CD4-positive, alpha-beta T cell treated with Interleukin-17A for 4 hours (primary cell): ENCODE data around the gene SPATA13.

Experiments used
- DNase-seq: peaks from one replicate; pipeline ENCODE4 v3.0.0-alpha.2; 2020; ENCODE audit warnings: mixed read lengths

The SPATA13 gene

DNA sequence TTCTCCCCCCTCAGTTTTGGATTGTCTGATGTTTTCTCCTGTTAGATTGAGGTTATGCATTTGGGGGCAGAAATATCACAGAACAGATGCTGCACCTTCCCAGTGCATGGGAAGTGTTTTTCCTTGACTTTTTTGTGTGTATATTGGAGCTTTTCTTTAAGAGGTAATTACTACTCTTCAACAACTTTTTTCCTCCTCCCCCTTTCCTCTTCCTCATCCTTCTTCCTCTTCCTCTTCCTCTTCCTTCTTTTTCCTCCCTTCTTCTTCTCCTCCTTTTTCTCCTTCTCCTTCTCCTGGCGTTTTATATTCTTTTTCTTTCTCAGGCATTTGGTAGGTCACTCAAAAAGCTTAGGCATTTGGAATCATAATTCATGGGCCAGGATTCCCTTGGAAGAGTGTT is 18.1 kb upstream of the SPATA13 start:
- no peak for DNase-seq

DNA sequence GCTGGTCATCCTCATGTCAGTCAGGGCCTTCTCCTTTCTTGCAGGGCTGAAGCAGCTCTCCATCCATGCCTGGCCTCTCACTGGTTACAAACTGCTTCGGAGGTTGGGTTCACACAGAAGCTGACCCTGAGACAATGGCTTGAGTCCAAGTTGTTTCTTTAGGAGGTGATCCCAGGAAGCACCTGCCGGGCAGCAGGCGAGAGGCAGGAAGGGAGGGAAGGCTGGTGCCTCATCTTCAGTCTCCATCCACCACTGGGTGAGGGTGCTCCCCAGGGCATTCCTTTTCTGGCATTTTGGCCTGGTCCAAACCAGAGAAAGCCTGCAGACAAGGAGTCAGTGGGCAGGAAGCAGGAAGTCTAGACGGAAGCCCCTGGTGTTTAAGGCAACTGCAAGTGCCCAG is 17.6 kb upstream of the SPATA13 start:
- no peak for DNase-seq

DNA sequence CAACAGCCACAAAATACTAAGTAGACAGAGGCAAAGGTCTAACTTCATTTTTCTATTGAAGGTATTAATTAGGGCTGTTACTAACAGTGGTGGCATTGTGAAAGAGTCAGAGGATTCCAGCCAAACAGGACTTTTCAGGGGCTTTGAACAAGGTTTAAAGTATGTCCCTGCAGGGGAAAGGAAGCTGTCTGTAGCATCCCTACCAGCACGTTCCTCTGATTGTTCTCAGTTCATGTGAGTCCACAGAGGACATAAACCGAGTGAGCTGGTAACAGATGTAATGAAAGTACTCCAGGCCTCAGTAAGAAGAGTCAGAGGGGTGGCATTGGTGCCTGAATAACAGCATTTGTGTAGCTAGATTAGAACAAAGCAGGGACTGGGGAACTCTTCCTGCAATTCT is 15.3 kb upstream of the SPATA13 start:
- DNase-seq: no peak

DNA sequence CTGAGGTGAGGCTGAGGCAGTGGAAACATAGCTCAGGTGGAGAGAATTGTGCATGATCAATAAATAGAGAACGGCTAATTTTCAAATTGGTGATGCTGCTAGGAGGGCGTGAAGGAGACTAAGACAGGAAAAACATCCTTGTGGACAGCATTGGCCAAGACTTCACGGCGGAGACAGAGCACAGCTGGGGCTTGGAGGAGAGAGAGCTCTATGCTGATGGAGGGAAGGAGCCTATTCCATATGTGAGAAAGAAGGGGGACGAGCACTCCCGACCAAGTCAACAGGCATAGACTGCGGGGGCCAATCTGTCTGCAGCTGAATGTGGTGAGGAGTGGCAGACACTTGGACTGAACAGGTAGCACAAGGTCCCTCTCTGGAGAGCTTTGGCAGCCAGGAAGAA is 14.8 kb upstream of the SPATA13 start:
- no peak for DNase-seq

DNA sequence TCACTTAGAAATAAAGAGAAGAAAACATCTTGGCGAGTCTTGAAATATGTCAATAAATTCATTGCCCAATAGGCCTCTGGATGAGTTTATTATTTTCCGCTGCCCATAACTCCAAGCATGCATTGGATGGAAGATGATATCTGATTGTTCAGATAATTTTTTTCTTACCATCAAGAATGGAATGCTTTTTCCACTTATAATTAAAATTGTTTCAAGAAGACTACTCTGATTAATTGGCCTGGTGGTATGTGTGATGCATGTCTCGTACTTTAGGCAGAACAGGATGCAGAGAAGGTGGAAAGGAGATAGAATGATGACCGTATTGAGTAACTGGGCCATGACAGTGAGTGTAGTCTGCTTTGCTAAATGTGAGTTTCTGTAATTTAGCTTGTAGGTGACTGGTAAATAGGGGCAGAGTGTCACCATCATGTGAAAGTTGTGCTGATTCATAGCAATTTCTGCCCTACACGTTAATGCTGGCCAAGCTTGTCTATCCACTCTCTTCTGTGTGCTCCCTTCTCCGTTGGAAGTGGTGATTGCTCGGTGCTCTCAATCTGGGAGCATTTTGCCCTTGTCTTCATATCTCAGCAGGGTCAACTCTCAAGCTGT is 13.5 kb upstream of the SPATA13 start:
- DNase-seq: no peak

DNA sequence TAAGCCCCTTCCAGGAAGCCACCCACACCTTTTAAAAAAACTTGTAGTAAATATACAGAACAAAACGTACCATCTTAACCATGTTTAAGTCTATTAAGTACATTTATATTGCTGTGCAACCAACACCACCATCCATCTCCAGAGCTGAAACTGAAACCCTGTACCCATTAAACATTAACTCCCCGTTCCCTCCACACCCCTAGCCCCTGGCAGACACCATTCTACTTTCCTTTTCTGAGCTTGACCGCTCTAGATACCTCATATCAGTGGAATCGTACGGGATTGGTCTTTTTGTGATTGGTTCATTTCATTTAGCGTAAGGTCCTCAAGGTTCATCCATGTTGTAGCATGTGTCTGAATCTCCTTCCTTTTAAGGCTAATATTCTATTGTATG is 13.0 kb upstream of the SPATA13 start:
- no peak for DNase-seq

DNA sequence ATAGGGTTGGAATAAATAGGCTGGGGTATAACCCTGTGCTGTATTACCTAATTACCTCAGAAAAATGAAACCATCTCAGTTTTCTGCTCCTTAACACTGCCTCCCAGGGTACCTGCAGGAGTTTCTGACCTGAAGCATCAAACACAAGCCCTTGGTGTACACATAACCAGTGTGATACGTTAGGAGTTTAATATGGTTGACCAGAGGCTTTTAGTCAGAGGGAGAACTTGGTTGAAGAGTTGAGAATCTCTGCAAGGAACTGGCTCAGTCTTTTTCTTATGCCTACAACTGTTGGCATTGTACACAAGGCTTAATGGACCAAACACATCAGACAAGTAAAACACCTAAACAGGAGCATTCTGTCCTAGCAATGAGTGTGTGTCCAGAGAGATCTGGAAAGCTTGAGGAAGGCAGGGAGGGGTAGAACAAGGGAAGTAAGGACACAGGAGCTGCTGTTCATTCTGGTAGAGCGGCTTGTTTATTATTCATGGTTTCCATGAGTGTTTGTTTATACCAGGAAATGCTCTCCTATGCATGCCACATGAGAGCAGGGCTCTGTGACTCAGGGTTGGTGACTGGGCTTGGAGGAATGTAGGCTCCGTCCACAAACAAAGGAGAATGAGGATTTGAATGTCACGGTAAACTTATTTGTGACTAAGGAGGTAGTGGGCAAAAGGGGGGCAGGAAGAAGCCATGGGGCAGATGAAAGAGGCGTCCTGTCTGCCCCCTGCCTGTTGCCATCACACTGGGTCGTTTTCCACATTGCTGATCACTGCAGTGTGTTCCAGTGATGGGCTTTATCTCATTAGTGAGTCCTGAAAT is 11.9 kb upstream of the SPATA13 start:
- no peak for DNase-seq

DNA sequence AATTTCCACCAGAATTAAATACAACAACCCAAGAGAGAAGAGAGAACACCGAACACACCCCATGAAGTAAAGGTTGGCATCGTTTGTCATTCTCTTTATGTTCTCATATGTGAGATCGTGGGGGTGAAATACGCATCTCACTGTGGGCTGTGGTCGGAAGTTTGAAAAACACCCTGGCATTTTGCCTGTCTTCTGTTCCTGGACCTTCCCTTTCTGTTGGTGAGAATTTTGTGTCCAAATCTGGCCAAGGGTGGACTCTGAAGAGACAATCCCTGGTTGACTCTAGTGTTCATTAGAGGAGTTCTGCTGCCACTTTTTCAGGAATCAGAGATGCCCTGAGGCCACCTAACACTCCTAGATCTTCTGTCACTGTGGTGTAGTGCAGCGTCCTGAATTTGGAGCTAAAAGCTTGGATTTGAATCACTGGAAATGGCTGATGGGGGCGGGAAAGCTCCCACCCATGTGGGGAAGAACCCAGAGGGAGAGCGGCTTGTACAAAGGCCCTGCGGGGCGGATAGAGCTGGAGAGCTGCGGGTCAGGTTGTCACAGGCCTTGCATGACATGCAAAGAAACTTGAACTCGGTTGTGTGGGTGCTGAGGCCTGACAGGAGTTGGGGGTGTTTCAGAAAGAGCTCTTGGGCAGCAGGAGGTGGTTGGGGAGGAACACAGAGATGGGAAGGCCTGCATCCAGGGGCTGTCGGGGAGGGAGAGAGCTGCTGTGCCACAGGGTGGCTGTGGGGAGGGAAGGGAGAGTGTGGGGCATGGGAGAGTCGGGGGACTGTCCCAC is 11.1 kb upstream of the SPATA13 start:
- DNase-seq: no peak

DNA sequence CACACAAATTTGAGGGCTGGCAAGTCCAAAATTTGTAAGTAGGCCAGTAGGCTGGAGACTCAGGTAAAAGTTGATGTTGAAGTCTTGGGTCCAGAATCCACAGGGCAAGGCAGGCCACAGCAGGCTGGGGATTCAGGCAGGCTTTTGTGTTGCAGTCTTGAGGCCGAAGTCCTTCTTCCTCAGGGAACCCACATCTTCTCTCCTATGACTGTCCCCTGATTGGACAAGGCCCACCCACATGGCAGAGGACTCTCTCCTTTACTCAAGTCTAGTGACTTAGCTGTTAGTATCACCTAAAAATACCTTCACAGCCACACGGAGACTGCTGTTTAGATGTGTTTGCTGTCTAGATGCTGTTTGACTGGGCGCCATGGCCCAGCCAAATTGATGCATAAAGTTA is 9.9 kb upstream of the SPATA13 start:
- DNase-seq: no peak

DNA sequence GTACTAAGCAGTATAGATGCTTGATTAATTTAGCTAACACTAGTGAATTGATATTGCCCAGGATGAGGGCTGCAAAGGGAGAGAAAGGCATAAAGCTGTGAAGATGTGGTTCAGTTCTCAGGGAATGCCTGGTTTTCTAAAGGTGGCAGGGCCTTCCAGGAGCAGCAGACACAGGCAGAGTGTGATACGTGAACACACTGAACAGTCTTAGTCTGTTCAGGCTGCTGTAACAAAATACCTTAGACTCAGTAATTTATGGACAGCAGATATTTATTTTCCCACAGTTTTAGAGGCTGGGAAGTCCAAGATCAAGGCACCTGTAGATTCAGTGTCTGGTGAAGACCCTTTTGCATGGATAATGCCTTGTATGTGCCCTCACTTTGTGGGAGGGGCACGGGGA is 8.7 kb upstream of the SPATA13 start:
- DNase-seq: no peak

DNA sequence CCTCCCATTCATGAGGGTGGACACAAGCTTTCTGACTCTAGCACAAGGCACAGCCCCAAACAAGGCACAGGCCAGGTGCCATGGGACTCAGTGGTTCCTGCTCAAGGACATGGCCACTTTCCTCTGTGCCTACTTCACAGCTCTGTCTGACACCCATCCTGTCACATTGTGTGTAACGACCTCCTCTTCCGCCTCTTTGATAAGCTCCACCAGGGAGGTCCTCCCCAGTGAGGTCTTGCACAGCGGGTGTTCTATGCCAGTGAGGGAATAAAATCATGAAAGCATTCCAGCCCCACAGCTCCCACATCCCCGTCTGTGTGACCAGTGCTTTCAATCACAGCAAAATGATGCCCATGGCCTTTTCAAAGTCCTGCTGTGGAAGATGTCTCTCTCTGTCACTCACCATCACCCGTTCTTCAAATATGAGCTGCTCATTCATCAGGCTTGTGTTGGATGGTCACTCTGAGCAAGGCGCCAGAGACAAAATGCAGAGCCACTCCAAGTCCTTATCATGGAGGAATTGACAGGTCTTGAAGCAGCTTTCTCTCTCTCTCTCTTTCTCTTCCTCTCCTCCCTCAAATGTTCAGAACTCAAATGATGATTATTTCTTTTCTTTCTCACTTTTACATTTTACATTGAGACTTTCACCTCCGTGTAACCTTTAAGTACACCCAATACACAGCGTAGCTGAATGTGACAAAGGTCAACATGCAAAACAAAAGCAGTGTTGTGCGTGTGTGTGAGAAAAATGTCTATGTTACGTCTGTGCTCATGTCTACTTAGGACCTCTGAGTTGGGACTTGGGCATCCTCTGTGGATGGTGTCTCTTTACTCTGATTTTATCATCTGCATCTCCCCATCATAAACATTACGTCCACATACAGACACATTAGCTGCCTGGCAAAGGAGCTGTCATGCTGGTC is 8.0 kb upstream of the SPATA13 start:
- DNase-seq: no peak

DNA sequence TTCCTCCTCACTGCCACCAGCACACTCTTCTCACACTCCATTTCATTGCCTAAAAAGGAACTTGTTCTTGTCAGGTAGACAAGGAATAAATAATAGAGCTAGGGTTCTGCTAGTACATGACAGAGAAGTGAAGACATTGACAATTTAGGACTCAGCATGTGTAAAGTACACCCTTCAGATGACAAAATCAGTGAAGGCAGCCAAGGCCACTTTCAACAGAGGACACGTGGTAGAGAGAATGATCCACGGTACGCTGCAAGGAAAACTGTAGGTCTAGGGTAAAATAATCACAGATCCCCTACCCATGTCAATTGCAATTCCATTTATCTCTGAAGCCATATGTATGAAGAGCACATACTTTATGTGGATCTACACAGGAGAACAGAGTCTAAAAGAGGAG is 7.2 kb upstream of the SPATA13 start:
- no peak for DNase-seq

DNA sequence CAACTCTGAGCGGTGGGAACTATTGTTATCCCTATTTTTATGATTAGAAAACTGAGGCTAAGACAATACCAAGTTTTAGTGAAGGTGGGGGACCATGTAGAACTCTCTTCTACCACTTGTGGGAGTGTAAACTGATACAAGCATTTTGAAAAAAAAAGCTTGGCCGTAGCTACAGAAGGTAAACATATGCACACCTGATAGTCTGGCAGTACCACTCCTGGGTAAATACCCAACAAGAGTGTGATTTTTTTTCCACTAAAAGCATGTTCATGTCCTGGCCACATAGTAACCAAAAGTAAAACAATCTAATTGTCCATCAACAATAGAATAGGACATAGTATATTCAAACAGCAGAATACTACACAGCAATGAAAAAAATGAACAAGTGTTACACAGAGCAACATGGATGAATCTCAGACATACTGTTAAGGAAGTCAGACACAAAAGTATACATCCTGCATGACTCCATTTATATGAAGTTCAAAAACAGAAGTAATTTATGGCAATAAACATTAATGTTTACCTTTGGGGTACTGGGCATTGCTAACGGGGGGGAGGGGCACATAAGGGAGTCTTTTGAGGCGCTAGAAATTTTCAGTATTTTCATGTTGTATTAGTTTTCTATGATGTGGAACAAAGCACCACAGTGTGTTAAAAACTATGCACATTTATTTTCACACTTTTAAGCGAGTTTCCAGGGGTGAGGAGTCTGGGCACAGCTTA is 6.4 kb upstream of the SPATA13 start:
- no peak for DNase-seq

DNA sequence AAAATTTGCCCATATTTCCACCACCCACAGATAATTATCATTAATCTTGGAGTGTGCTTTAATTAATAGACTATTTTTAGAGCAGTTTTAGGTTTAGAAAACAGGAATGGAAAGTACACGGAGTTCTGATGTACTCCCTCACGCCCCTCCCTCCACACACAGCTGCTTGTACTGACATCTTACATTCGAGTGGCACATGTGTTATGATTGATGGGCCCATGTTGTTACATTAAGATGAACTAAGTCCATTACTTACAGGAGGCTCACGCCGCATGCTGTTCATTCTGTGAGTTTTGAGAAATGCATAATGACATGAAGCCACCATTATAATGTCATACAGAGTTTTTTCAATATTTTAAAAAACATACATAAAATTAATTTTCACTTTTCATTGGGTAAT is 1.2 kb upstream of the SPATA13 start:
- DNase-seq: no peak

DNA sequence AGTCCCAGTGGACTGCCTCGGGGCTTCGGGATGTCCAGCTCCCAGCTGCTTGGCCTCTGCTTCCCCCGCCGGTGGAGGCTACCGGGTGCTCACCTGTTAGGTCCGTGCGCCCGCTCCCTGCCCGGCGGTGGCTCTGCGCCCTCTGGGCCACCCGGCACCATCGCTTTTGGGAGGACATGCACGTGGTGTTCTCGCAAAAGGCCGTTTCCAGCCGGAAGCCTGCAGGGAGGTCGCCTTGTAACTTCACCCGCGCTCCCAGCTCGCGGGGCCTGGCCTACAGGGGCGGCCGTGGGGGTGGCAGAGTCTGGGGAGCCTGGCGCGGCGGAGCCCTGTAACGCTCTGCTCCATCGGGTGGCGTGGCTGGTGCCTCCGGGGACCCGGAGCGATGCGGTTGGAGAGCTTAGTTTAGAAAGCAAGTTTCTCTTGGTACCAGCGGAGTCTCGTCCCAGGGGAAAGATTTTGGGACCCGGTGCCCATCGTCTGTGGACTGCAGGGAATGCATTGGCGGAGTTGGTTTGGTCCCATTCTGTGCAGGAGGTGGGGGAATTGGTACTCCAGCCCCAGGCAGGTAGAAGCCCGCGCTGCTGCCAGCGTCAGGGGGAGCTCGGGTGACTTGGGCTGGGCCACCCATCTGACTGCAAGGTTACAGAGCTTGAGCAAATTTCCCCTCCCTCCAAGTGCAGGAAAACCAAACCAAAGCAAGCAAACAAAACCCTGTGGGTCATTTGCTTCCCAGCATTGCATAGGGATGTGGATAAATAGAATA is 673 bp downstream of the SPATA13 start:
- DNase-seq: peak; percentile 54

DNA sequence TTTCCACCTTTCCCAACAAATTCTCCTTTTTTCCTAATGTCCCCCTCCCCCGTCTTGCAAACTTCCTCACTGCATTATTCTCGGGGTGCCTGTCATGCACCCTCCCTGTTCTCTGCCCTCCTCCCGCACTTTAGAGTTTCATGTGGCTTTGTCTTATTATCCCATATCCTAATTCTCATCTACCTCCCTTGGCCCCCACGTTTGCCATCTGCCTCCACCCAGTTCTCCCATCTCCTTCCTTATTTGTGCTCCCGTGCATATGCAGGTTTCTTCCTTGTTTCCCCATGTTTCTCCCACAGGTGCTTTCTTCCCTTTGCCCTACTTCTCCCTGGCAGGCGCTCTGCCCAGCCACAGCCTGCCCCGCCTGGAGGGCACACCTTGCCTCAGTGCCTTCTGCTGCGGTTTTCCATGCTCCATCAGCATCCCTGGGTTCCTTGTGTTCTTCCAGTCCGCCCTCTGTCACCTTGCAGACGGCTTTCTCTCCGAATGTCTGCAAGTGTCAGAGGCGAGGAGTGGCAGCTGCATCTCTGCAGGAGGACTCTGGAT is 1.5 kb downstream of the SPATA13 start:
- no peak for DNase-seq

DNA sequence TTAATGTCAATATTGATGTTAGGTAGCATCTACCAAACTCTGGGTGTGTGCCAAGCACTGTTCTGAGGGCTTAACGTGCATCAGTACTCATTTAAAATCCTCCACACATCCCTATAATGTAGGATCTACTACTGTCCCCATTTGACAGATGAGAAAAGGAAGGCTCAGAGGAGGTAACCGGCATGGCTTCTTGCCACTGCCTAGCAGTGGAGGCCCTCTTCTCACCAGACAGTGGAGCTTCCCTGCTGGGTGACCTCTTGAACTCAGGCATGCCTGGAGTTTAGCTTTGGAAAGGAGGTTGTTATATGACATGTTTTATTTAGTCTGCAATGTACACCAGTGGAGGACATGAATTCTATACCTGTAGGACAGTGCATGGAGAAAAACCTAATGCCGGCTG is 2.1 kb downstream of the SPATA13 start:
- DNase-seq: no peak

DNA sequence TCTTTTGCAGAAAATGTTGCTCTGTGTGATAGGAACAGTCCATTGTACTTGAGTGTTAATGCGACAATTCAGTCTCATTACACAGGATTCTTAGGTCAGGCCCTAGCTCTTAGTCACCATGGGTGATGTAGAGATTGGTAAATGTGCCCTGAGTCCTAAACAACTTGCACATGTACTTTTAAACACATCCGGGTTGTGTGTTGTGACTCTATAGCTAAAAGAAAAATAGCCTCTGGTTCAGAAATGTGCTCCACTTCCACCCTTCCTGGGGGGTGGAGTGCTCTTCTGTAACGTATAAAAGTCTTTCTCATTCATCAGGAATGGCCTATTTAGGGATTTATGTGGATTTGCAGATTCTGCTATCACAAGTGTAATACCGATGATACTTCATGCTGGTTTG is 5.2 kb downstream of the SPATA13 start:
- DNase-seq: no peak

DNA sequence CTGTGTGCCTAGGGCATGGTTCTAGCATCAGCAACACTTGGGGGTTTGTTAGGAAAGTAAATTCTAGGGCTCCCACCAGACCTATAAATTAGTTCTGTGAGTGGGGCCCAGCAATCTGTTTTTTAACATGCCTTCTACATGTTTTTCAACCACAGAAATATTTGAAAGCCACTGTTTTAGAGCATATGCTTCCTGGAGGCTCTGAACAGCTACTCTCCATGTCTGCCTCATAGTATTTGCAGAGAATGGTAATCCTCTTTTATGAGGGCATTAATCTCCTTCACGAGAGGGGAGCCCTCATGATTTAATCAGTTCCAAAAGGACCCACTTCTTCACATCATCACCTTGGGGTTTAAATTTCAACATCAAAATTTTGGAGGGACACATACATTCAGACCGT is 6.0 kb downstream of the SPATA13 start:
- DNase-seq: no peak

DNA sequence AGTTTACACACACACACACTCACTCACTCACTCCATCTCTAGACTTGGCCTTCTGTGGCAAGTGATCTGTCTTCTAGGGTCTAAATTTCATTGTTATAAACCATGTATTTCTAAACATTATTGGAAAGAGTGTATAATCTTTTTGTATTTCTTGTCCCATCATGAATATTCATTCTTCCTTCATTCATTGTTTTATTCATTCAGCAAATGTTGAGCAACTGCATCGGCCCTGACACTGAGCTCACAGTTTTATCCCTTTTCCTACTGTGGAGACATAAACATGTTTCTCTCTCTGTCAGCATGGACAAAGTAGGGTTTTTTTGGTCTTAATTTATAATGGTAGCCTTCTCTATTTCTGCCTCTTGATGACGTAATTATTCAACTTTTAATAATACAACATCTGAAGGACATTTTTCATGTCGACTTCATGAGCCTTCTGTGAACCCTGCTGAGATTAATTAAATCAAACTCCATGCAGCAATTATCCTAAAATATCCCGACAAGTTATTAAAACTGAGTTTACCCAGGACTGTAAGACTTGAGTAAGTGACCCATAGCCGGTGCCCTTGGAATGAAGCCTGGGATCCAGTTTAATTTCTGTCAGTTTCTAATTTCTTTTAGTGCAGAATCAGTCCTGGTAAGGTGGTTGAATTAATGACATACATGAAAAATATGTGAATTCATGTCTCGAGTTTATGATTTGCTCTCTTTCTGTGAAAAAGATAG is 7.3 kb downstream of the SPATA13 start:
- DNase-seq: no peak

DNA sequence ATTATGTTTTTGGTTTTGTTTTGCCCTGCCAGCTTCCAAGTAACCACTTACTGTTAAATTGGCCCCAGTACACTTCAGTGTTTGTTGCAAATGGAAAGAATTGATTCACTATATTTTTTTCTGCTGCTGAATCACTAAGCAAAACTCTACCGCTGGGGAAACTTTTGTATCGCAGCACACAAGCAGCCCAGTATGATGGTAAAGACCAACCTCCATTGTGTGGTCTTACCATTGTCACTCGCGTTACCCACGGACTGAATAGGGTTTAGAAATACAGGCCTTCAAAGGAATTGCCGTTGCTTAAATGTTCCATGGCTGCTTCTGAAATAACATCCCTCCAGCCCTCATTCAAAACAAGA is 7.9 kb downstream of the SPATA13 start:
- DNase-seq: no peak
